Measurements from ENCODE around the gene CD320.
"Not testable (repeated sequence)": the region's sequence is repeated elsewhere in the genome, so short reads cannot be mapped to it uniquely, and the experiment has no call there.

Gene CD320

DNA sequence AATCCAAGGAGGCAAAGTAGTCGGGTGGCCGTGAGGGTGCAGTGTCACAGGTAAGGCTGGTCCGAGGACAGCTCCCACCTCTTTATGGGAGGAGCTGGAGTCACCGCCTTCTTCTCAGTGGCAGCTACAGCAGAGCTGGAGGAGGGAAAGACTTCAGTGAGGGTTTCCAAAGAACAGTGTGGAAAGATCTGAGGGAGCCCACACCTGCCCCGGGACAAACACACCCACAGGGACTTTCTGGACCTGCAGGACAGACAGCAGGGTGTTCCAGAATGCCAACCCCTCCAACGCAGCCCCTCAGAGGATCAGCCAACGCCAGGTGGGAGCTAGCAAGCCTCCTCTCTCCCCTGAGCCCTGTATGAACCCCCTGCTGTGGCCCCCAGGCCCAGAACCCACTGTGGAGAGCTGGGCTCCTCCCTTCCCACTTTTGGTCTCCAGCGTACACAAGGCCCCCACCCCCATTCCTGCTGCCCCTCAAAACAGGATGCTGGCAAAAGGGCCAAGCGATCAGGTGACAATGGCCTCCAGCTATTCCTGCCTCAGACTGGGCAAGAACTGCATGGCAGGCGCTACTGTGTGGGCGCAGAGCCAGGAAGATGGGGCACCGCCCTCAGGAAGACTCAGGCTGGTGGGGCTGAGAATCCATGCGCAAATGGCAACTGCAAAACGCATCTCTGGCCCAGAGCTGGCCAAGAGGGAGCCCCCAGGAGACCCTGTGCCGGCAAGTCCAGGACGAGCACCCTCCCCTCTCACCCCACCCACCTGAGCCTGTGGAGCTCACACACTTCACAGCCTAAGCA, 3.5 kb upstream of the CD320 start:
- Histone ChIP-seq H3K4me1 (ENCODE audit: control insufficient read depth, insufficient read depth, low read length) (peaks cover 12% of the 10 kb centered on the region), H3K4me3 (ENCODE audit: low read length) (no peak overlapping the region), H3K9ac (ENCODE audit: low read length) (no peak overlapping the region), H3K27ac (ENCODE audit: low read depth, low read length) (no peak overlapping the region), H3K36me3 (ENCODE audit: control insufficient read depth, insufficient read depth, low read length) (peaks cover 24% of the 10 kb centered on the region), H3K27me3 (ENCODE audit: control insufficient read depth, insufficient read depth, low read length) (no peaks in the 10 kb centered on the region)

DNA sequence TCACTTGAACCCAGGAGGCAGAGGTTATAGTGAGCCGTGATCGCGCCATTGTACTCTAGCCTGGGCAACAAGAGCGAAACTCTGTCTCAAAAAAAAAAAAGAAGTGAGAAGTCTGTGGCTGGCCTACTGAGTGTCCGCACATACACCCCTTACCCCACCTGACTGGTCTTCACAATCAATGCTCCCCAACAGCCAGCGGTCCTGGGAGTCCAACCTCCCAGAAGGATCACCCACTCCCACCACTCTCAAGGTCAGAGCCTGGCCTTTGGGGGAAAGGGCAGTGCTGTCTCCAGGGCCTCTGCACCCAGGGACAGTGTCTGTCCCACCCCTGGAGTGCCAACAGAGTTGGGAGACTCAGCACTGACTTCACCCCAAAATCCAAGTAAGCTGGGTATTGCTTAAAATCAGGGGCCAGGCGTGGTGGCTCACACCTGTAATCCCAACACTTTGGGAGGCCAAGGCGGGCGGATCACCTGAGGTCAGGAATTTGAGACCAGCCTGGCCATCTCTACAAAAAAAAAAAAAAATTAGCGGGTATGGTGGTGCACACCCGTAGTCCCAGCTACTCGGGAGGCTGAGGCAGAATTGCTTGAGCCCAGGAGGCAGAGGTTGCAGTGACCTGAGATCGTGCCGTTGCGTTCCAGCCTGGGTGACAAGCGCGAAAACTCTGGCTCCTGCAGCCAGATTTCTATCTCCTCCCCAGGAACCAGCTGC, 2.3 kb upstream of the CD320 start:
- Histone ChIP-seq H3K36me3 (ENCODE audit: control insufficient read depth, insufficient read depth, low read length) (peaks cover 20% of the 10 kb centered on the region), H3K4me1 (ENCODE audit: control insufficient read depth, insufficient read depth, low read length) (peaks cover 12% of the 10 kb centered on the region), H3K27me3 (ENCODE audit: control insufficient read depth, insufficient read depth, low read length) (no peaks in the 10 kb centered on the region), H3K4me3 (ENCODE audit: low read length) (no peak overlapping the region), H3K9ac (ENCODE audit: low read length) (no peak overlapping the region), H3K27ac (ENCODE audit: low read depth, low read length) (no peak overlapping the region)

DNA sequence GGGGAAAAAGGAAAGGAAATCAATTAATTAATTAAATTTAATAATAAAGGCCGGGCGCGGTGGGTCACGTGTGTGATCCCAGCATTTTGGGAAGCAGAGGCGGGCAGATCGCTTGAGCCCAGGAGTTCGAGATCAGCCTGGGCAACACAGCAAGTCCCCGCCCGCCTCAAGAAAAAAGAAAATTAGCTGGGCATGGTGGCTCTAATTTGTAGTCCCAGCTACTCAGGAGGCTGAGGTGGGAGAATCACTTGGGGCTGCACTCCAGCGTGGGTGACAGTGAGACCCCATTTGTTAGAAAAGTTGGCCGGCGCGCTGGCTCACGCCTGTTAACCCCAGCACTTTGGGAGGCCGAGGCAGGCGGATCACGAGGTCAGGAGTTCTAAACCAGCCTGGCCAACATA, 733 bp upstream of the CD320 start:
- no peak overlapping the region for H3K9ac ChIP-seq (ENCODE audit: low read length)
- peaks cover 12% of the 10 kb centered on the region for H3K36me3 ChIP-seq (ENCODE audit: control insufficient read depth, insufficient read depth, low read length)
- peaks cover 12% of the 10 kb centered on the region for H3K4me1 ChIP-seq (ENCODE audit: control insufficient read depth, insufficient read depth, low read length)
- H3K27ac ChIP-seq (ENCODE audit: low read depth, low read length), result no peak overlapping the region
- H3K4me3 ChIP-seq (ENCODE audit: low read length), result peak overlapping the region; percentile 67
- H3K27me3 ChIP-seq (ENCODE audit: control insufficient read depth, insufficient read depth, low read length), result no peaks in the 10 kb centered on the region

DNA sequence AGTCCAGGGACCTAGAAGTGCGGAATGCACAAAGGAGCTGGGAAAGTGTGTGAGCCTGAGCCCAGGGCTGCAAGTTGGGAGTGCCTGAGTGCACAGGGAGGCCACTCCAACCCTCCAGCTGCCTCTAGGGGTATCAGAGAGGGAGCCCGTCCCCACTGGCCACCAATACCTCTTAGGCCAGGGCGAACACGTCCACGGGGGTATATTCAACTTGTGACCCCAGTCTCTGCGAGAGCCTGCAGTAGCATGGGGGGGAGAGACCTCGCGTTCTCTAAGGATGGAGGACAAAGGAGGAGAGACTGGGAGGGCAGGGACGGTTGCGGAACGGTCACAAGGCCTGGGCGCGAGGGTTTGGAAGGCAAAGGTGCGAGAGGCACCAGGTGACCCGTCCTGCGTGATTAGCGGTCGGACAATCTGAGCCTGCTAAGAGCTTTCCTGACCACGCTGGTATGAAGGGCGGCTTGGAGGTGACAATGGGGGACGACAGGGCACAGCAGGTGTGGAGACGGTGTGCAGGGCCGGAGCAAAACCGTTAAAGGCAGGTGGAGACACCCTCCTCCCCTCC, 676 bp downstream of the CD320 start:
- Histone ChIP-seq H3K36me3 (ENCODE audit: control insufficient read depth, insufficient read depth, low read length) (peaks cover 9% of the 10 kb centered on the region), H3K27me3 (ENCODE audit: control insufficient read depth, insufficient read depth, low read length) (no peaks in the 10 kb centered on the region), H3K27ac (ENCODE audit: low read depth, low read length) (no peak overlapping the region), H3K4me3 (ENCODE audit: low read length) (peak overlapping the region; percentile 67), H3K9ac (ENCODE audit: low read length) (no peak overlapping the region), H3K4me1 (ENCODE audit: control insufficient read depth, insufficient read depth, low read length) (peaks cover 12% of the 10 kb centered on the region)

DNA sequence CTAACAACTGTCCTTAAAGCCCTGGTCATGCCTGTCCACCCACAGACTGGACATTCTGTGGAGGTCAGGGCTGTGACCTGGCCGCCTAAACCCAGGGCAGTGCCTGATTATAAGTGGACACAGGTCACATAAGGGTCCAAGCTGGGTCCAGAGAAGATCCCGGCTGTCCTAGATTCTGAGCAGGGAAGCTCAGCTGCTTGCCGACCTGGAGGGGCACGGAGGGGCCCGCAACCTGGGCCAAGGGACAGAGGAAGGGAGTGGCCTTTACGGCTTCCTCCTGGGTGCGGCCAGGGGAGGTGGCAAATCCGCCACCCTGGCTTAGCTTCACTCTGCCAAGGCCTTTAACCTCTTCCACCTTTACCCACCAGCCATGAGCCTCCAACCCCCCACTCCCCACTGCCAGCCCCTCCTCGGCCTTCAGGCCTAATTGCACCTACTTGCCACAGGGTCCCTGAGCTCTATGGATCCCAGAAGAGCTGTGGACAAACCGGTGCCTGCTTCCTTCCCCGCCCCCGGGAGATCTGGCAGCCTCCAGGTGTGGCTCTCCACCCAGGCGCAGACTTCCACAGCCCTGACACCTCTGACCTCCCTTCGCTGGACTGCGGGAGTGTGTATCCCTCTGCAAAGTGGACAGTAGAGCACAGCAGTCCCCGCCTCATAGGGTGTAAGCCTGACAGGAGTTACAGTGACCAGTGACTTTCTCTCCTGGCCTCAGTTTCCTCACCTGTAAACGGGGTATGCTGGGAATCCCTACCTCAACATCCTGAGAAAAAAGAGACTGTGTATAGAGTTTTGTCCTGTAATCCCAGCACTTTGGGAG, 1.7 kb downstream of the CD320 start:
- Histone ChIP-seq H3K27me3 (ENCODE audit: control insufficient read depth, insufficient read depth, low read length) (no peaks in the 10 kb centered on the region), H3K27ac (ENCODE audit: low read depth, low read length) (no peak overlapping the region), H3K4me1 (ENCODE audit: control insufficient read depth, insufficient read depth, low read length) (peaks cover 12% of the 10 kb centered on the region), H3K36me3 (ENCODE audit: control insufficient read depth, insufficient read depth, low read length) (peaks cover 3% of the 10 kb centered on the region), H3K4me3 (ENCODE audit: low read length) (peak overlapping the region; percentile 23), H3K9ac (ENCODE audit: low read length) (no peak overlapping the region)

DNA sequence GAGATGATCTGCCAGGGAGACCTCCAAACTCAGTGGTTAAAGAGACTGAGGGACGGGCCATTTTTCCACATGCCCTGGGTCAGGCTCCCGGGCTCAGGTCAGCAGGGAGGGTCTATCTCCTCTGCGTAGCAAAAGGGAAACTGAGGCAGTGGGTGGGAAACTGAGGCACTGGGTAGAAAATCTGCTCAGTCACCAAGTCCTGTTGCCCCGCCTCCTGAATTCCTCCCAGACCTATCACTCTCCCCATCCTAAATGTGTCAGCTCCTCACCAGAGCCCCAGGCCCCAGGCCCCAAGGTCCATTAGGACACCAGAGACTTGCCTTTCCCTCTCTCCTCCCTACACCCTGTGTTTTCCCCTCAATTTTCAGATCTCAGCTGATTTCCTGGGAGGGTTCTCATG, 2.4 kb downstream of the CD320 start:
- Histone ChIP-seq H3K36me3 (ENCODE audit: control insufficient read depth, insufficient read depth, low read length) (peaks cover 3% of the 10 kb centered on the region), H3K4me3 (ENCODE audit: low read length) (no peak overlapping the region), H3K27ac (ENCODE audit: low read depth, low read length) (no peak overlapping the region), H3K27me3 (ENCODE audit: control insufficient read depth, insufficient read depth, low read length) (no peaks in the 10 kb centered on the region), H3K4me1 (ENCODE audit: control insufficient read depth, insufficient read depth, low read length) (peaks cover 12% of the 10 kb centered on the region), H3K9ac (ENCODE audit: low read length) (no peak overlapping the region)

DNA sequence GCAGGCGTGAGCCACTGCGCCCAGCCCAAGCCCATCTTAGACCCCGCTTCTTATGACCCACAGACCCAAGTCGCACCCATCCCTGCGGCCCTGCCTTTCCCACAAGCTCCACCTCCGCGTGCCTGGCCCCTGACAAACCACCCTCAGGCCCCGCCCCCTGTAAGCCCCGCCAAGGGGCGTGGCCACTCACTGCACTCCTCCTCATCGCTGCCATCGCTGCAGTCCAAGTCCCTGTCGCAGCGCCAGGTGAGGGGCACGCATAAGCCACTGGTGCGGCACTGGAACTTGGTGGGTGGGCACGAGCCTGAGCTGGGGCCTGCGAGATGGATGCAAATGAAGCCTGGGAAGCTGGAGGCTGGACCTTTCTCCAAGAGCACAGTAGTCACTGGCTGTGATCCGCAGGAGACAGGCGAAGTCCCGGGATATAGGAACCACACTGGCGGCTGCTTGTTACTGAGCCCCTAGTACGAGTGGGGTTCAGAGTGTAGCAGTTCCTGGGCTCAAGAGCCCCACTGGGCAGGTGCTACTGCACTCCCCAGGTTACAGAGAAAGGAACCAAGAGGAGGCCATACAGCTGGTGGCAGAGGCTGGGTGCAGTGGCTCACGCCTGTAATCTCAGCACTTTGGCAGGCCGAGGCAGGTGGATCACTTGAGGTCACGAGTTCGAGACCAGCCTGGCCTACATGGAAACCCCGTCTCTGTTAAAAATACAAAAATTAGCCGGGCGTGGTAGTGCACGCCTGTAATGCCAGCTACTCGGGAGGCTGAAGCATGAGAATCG, 3.1 kb downstream of the CD320 start:
- Histone ChIP-seq H3K9ac (ENCODE audit: low read length) (no peak overlapping the region), H3K27ac (ENCODE audit: low read depth, low read length) (no peak overlapping the region), H3K4me1 (ENCODE audit: control insufficient read depth, insufficient read depth, low read length) (peaks cover 12% of the 10 kb centered on the region), H3K27me3 (ENCODE audit: control insufficient read depth, insufficient read depth, low read length) (no peaks in the 10 kb centered on the region), H3K4me3 (ENCODE audit: low read length) (no peak overlapping the region), H3K36me3 (ENCODE audit: control insufficient read depth, insufficient read depth, low read length) (no peaks in the 10 kb centered on the region)

DNA sequence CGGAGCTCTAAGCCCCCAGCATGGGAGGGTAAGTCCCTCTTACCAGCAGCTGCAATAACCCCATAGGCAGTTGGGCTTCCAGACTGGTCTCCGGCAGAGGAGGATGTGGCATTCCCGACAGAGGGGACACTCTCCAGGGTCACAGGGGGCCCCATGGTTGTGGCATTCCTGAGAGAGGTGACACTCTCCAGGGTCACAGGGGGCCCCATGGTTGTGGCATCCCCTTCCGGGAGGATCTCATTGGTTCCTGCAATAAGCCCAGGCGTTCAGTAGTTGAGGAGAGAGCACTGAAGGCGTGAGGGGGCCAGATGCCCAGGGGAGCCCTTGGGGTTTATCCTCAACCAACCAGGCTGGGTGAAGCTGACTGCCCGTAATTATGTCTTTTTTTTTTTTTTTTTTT, 5.4 kb downstream of the CD320 start:
- H3K27ac ChIP-seq (ENCODE audit: low read depth, low read length), result no peak overlapping the region
- H3K4me3 ChIP-seq (ENCODE audit: low read length), result no peak overlapping the region
- H3K27me3 ChIP-seq (ENCODE audit: control insufficient read depth, insufficient read depth, low read length), result no peaks in the 10 kb centered on the region
- H3K4me1 ChIP-seq (ENCODE audit: control insufficient read depth, insufficient read depth, low read length), result peaks cover 5% of the 10 kb centered on the region
- H3K36me3 ChIP-seq (ENCODE audit: control insufficient read depth, insufficient read depth, low read length), result no peaks in the 10 kb centered on the region
- H3K9ac ChIP-seq (ENCODE audit: low read length), result no peak overlapping the region

DNA sequence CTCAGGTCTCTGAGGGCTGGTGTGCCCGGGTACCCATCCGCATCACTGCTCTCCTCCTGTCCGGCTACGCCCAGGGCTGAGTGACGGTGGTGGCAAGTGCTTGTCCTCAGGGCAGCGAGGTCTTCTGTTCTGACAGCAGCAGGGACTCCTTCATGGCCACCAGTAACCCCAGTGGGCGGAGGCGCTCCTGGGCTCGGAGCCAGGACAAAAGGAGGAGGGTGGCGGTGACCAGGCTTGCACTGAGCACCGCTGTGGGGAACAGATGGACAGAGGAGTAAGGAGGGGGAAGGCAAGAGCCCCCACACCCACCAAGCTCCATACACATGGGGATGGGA, 5.8 kb downstream of the CD320 start:
- Histone ChIP-seq H3K27me3 (ENCODE audit: control insufficient read depth, insufficient read depth, low read length) (no peaks in the 10 kb centered on the region), H3K27ac (ENCODE audit: low read depth, low read length) (no peak overlapping the region), H3K9ac (ENCODE audit: low read length) (no peak overlapping the region), H3K36me3 (ENCODE audit: control insufficient read depth, insufficient read depth, low read length) (no peaks in the 10 kb centered on the region), H3K4me3 (ENCODE audit: low read length) (no peak overlapping the region), H3K4me1 (ENCODE audit: control insufficient read depth, insufficient read depth, low read length) (peaks cover under 1% of the 10 kb centered on the region)

DNA sequence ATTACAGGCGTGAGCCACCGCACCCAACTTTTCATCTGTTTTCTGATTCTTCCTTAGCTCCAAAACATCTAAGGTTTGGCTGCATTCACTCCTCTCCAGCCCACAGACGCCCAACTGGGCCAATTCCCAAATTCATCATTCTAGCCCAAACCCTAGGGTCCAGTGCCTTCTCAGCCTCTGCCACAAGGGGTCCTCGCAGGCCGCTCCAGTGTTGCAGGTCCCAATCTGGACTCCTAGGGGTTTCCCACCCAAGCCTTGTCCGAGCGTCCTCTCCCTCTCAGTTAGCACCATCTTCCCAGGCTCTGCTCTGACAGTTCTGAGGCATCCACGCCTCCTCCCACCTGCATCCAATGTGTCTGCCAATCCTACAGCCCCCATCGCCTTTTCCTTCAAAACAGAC, 16.8 kb downstream of the CD320 start:
- H3K36me3 ChIP-seq (ENCODE audit: control insufficient read depth, insufficient read depth, low read length); H3K27me3 ChIP-seq (ENCODE audit: control insufficient read depth, insufficient read depth, low read length); H3K27ac ChIP-seq (ENCODE audit: low read depth, low read length); H3K4me3 ChIP-seq (ENCODE audit: low read length); H3K9ac ChIP-seq (ENCODE audit: low read length); H3K4me1 ChIP-seq (ENCODE audit: control insufficient read depth, insufficient read depth, low read length): not testable (repeated sequence)

DNA sequence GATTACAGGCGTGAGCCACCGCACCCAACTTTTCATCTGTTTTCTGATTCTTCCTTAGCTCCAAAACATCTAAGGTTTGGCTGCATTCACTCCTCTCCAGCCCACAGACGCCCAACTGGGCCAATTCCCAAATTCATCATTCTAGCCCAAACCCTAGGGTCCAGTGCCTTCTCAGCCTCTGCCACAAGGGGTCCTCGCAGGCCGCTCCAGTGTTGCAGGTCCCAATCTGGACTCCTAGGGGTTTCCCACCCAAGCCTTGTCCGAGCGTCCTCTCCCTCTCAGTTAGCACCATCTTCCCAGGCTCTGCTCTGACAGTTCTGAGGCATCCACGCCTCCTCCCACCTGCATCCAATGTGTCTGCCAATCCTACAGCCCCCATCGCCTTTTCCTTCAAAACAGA, 31.6 kb downstream of the CD320 start:
- not testable (repeated sequence) for H3K4me3 ChIP-seq (ENCODE audit: low read length); H3K27me3 ChIP-seq (ENCODE audit: control insufficient read depth, insufficient read depth, low read length); H3K9ac ChIP-seq (ENCODE audit: low read length); H3K4me1 ChIP-seq (ENCODE audit: control insufficient read depth, insufficient read depth, low read length); H3K27ac ChIP-seq (ENCODE audit: low read depth, low read length); H3K36me3 ChIP-seq (ENCODE audit: control insufficient read depth, insufficient read depth, low read length)

DNA sequence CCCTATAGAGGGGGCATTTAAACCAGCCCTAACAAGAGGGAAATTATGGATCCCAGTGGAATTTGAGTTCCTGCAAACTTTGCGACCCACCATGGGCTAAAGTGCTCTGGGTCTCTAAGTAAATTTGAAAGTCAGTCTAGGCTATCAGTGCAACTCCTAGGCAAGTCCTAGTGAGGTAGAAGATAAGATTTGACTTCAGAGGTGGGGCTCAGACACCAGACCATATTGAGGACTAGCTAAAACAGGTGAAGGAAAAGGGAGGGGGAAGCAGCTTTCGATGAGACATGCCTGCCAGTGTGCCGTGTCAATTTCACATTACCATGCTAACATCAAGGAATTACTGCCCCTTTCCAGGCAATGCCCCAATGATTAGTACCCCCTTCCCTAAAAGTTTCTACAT, 38.4 kb downstream of the CD320 start:
- no peak overlapping the region for H3K4me3 ChIP-seq (ENCODE audit: low read length)

More for the DNA sequence above, 38.4 kb downstream of the CD320 start:
- H3K27ac ChIP-seq (ENCODE audit: low read depth, low read length), result no peak overlapping the region
- no peaks in the 10 kb centered on the region for H3K27me3 ChIP-seq (ENCODE audit: control insufficient read depth, insufficient read depth, low read length)
- H3K36me3 ChIP-seq (ENCODE audit: control insufficient read depth, insufficient read depth, low read length), result no peaks in the 10 kb centered on the region
- no peaks in the 10 kb centered on the region for H3K4me1 ChIP-seq (ENCODE audit: control insufficient read depth, insufficient read depth, low read length)
- H3K9ac ChIP-seq (ENCODE audit: low read length), result no peak overlapping the region
